Ramos (cell line): ENCODE results near the gene AMPD2.

Experiments used
- in situ Hi-C: fragments of 300-500 bp; cut with MboI; formaldehyde crosslinking; loops from one replicate; pipeline ENCODE4 v1.14.3; 2022; ENCODE audit warnings: low sequenced_read_pairs; ENCODE audit not compliant: unreplicated experiment

The AMPD2 gene

DNA sequence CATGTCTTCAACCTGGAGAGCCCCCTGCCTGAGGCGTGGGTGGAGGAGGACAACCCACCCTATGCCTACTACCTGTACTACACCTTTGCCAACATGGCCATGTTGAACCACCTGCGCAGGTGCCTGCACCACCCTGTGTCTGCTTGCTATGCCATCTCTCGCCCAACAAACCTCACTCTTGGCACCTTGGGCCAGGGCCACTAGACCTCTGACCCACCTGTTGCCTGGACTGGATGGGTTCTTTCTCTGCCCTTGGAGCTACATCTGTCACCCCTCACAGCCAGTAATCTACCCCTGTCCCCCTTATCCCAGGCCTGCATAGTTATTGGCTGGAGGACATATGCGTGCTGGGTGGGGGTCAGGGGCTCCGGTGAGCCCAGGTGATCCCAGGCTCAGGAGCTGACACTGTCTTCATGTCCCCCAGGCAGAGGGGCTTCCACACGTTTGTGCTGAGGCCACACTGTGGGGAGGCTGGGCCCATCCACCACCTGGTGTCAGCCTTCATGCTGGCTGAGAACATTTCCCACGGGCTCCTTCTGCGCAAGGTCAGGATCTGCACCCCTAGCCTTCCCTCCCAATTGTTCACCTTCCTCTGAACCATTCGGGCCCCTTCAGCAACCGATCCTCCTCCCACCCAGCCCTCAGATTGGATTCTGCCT, 9.9 kb downstream of the AMPD2 start:
- in situ Hi-C loops, result loop anchor here (5.0 kb wide), 1 partner anchor 82 kb away; the partner anchor contains the start of gene GNAI3

DNA sequence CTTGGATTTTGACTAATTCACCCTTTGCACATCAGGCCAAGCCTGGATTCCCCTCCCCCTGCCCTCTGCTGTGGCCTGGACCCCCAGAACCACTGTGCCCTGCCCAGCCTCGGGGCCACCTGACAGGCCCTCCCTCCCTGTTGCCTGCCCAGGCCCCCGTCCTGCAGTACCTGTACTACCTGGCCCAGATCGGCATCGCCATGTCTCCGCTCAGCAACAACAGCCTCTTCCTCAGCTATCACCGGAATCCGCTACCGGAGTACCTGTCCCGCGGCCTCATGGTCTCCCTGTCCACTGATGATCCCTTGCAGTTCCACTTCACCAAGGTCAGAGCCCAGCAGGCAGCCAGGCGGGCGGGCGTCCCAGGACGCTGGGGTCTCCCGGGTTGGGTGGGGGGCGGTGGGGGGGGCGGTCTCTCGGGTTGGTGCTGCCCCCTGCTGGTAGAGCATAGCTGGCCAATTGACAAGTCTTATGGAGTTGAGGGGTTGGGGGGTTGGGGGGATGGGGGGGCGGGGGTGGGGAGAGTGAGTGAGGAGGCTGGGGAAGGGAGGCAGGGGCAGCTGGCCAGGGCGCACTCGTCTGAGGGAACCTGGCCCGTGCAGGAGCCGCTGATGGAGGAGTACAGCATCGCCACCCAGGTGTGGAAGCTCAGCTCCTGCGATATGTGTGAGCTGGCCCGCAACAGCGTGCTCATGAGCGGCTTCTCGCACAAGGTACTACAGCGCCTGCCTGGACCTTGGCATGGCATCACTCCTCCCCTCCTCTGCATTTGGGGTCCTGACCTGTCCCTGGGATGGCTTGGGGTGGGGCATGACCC, 10.7 kb downstream of the AMPD2 start:
- in situ Hi-C loops, result no loop called here

DNA sequence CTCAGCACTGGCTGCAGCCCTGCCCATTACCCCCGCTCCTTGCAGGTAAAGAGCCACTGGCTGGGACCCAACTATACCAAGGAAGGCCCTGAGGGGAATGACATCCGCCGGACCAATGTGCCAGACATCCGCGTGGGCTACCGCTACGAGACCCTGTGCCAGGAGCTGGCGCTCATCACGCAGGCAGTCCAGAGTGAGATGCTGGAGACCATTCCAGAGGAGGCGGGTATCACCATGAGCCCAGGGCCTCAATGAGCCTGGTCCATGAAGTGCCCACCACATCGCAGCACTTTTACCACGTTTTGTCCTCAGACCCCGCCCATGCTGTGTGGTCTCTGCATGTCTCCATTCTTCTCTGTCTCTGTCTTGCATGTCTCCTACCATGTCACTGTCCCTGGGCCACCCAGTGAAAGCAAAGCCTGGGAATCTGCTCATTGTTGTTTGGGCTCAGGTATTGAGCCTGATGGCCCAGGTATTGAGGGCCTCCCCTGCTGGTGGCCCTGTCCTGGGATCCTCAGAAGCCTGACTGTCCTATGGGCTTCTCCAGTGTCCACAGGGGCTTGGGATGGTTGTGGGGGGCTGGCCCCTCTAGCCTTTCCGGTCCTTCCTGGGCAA, 11.4 kb downstream of the AMPD2 start:
- in situ Hi-C loops, result no loop called here

DNA sequence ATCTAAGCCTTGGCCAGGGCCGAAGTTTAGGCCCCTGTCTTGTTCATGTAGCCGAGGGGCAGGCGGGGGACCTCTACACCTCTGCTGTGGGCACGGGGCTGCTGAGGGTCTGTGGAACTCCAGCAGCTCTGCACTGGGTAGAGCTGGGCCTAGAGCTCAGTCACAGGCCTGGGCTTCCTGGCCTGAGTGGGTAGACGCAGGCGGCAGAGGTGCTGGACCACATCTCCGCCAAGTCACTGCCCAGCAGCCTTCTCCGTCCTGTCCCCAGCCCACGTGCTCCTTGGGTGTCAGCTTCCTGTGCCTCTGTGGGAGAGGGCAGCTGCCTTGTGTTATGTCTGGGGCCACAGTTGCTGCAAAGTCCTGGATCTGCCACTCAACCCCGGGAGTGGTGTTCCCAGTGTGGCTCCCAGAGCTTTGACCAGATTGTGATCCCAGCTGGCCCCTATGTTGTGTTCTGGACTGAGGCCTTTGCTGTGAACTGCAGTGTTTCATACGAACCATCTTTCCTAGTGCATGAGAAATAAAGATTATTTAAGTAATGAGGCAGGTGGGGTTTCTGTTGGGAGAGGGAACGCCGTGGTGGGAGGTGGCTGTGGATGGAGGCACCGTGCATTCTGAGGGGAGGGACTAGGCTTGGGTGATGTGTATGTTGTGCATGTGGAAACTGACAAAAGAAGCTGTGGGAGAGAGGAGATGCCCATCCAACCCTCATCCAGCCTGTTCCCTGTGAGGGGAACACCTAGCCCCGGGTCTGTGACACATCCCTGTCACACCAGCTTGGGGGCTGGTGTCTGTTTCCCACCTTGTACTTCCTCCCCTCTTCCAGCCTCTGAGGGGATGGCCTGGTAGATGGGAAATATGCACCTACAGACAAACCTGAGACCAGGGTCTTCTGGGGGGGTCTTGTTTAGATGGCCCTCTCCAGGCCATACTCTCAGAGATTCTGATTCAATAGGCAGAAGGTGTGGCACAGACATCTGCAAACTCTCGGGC, 12.2 kb downstream of the AMPD2 start:
- in situ Hi-C loops, result no loop called here

DNA sequence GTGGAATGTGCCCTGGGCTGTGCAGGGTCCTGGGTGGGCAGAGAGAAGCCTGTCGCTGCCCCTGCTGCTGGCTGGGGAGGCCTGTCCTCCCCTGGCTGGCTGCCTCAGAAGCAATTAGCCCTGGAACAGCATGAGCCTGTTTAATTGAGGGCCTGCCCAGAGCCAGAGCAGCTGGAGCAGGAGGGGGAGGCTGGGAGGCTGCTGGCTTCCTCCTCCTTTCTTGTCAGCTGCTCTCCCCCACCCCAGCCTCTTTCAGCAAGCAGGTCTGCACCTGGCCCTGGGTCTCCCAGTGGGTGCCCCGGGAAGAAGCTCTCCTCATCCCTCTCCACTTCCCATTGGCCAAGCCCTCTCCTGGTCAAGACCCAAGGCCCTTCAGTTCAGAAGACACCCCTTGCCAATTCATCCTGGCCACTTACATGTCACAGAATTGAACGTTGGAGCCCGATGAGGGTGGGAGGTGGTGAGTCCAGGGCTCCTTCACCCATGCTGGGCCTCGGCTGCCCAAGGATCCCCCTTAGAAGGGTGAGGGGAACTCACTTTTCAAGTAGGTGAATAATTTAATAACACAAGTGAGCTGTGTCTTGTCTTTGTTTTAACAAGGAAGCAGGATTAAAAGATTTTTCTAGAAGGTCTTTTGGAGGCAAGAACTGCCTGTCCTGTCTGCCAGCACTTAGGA, 13.2 kb downstream of the AMPD2 start:
- in situ Hi-C loops, result no loop called here

DNA sequence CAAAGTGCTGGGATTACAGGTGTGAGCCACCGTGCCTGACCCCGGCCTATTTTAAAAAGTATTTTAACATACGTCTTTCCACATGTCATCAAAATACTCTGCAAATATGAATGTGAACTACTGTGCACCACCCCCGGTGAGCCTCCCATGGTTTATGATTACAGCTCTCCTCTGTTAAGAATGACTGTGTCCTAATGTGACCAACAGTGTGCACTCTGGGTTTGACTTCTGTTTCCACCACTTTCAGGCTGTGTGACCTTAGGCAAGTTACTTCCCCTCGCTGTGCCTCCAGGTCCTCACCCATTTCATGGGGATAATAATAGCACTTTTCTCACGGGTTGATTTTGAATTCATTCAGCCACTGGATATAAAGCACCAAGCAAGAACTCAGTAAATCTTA, 14.7 kb downstream of the AMPD2 start:
- in situ Hi-C loops, result no loop called here

DNA sequence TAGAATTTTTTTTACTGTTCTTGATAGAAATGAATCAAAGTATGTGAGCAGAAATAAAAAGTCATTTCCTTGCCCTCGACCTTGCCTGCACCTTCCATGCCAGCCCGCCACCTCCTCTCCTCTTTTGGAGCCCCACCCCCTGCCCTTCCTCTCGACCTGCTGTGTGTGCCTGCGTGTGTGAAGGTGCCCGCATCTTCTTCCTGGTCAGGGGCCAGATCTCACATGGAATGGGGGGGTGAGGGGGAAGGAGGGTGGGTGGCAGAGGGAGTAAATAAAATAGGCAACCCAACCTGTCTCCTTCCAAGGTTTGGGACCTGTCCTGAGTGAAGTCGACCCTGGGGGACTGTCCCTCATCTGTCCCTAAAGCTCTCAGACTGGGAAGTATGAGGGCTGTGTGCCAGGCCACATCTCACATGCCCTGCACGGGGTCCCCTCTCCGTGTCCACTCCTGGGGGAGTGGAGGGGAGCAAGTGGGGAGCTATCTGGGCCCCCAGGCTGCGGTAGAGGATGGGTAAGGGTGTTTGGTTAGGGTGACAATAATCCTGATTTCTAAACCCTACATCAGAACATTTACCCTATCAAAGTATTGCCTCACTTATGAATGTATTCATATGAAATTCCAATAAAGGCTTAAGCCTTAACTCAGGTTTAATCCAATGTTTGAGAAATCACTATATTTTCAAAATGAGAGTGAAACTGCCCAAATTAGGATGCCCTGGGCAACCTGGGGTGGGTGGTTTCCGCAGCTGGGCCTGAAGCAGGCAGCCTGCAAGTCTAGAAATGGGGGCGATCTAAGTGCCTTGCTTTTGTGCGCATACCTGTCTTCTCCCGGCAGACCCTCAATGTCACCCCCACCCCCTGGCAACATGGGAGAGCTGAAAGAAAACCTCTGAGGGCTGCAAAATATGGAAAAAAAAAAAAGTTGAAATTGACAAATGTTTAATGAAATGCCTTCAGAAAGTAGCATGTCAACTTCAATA, 15.4 kb downstream of the AMPD2 start:
- in situ Hi-C loops, result no loop called here

DNA sequence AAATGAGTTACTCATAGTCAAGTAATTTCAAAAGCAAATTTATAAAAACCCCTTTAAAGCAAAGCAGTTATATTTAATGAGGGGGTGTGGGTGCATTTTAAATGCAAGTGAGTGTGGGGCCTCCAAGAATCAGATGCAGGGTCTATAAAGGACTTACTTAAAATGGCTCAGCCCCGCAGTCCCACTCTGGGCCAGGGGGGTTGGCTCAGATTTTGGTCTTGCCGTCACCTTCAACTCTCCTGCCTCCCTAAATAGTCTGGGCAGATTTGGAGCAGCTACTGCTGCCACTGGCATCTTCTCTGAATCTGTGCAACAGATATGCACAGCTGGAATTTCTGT, 16.2 kb downstream of the AMPD2 start:
- in situ Hi-C loops, result no loop called here

DNA sequence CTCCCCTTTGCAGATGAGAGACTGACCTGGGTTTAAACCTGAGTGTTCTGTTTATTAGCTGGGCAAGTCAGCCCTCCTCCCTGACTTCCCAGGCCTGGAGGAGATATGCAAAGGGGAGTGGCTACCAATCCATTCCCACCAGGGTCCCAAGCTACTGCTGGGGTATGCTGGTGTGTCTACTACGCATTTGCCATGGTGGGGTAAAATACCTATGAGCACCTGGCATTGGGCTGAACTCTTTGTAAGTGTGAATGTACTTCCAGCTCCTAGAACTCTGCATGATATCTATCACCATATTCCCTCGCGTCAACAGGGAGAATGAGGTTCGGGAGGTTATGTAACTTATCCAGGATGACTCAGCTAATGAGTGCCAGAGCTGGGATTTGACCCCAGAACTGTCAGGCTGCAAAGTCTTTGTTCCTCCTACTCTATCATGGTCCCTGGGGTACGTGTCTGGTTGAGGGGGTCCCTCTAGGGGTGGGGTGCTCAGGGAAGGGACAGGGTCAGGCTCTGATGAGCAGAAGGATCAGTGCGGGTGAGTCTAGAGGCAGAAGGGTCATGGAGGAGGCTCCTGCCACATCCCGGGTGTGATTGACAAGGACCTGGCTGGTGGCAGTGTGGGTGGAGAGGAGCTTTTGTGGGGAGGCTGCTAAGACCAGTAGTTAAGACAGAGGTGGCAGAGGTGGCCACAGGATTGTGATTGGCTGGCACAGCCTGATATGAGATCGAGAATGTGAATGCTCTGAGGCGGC, 16.7 kb downstream of the AMPD2 start:
- in situ Hi-C loops, result no loop called here

DNA sequence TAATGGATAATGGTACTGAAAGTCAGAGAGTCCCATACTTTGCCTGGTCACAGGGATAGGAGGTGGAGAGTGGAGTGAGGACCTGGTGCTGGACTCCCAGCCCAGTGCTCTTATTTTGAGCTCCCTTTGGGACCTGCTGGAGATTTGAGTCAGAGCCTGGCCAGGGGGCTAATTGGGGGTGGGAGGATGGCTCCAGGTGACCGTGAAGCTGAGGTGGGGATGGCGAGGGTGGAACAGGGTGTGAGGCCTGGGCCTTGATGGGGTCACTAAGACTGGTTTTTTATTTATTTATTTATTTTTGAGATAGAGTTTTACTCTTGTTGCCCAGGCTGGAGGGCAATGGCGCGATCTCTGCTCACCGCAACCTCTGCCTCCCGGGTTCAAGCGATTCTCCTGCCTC, 17.8 kb downstream of the AMPD2 start:
- in situ Hi-C loops, result no loop called here

DNA sequence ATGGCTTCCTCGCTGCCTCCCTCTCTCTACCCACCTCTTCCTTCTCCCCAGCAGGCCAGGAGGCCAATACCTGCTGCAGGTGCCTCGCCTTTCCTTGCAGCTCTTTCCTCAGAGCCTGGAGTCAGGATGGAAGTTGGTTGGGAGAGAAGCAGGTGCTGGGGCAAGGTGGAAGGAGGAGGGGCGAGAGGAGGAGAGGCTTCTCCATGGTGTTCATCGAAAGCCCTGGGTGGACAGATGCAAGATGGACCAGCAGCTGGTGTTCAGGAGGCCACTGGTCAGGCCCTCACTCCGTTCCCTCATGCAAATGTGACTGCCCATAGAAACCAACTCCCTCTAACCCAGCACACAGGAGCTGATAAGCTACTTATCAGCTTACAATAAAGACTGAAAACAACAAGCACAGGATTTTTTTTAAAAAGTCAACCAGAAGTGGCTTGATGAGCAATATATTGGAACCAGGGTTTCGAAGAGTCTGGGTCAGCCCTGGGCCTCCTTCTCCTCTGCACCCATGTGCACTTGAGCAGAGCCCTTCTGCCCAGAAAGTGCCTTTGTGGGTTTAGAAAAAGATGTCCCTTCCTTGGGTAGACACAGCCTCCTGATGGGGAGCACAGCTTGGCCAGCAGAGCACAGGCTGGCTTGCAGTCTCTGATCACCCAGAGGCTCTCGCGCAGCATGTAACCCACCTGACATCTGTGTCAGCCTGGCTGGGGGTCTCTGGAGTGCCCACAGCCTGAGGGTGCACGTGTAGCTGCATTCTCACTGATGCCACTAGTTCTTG, 19.6 kb downstream of the AMPD2 start:
- in situ Hi-C loops, result no loop called here

DNA sequence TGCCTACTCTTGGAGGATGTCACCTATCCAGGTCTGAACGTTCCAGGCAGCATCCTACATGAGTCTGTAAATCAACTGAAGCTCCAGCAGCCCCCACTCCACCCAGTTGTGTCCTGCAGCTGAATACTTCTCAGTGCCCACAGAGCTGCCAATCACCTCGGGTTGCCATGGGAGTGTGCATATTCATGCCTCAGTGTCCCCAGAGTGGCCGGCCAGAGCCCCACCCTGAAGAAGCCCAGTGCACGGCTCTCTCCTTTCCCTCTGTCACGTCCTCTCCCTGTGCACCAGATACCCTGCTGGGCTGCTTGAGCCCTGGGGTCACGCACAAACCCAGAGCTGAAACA, 20.2 kb downstream of the AMPD2 start:
- in situ Hi-C loops, result loop anchor here (5.0 kb wide), 2 partner anchors 132 to 347 kb away; no protein-coding TSS in a partner anchor

DNA sequence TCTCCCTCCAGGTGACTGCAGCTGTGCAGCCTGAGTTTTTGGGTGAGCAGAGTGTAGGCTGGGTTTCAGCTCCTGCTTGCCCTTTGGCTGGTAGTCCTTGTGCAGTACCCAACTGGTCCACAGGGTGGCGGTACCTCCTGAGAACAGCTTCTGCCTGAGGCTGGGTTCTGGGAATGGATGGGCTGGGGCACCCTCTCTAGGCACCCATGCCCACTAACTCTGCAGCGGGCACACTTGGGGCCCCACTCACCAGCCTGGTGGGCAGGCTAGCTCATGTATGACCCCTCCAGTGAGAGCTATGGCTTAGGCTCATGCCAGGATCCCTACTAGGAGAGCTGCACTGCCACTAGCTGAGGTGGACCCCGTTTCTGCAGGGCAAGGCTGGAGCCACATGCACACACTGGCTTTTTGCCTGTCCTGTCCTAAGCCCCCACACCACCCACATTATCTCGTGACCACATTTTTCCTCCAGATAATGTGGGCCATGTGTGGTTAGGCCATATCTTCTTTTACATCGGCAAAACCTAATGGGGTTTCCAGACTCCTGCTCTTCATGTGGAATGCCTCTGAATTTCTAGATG, 20.7 kb downstream of the AMPD2 start:
- in situ Hi-C loops, result loop anchor here (5.0 kb wide), 2 partner anchors 132 to 347 kb away; no protein-coding TSS in a partner anchor

DNA sequence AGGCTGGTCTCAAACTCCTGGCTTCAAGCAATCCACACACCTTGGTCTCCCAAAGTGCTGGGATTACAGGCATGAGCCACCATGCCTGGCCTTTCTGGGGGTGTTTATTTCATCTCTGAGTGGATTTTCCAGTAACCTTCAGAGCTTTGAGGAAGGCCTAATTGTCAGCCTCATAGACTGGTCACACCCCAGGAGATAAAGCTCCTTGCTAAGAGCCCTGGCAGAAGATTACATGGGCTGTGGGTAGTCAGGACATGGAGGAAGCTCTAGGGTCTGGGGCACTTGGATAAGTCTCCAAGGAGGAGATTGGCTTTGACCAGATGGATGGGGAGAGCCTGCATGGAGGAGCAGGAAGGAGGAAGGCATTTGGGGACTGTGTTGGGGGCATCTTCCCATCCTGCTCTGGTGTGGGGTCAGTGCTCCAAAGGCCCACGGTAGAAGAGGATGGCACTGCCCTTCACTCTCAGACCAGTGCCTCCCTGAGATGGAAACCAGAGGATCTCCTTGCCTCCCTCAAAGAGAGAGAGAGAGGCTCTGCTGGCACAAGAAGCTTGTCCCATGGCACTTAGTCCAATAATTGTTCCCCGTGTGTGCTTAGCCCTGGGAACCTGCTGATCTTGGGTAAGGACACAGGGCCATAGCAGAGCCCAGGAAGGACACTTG, 21.6 kb downstream of the AMPD2 start:
- in situ Hi-C loops, result loop anchor here (5.0 kb wide), 2 partner anchors 131 to 346 kb away; no protein-coding TSS in a partner anchor

DNA sequence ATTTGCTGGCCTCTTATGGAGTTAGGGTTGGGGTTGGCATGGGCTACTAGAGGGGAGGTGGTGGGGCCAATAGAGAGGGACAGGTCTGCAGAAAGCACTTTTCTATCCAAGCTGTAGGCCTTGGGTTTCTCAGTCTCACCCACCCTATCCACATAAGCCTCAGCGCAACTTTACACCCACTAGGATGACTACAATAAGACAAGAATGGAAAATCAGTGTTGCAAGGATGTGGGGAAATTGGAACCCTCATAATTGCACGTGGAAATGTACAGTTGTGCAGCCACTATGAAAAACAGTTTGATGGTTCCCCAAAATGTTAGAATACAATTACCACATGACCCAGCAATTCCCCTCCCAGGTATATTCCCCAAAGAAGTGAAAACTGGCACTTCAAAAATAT, 22.2 kb downstream of the AMPD2 start:
- in situ Hi-C loops, result loop anchor here (5.0 kb wide), 2 partner anchors 130 to 345 kb away; no protein-coding TSS in a partner anchor

DNA sequence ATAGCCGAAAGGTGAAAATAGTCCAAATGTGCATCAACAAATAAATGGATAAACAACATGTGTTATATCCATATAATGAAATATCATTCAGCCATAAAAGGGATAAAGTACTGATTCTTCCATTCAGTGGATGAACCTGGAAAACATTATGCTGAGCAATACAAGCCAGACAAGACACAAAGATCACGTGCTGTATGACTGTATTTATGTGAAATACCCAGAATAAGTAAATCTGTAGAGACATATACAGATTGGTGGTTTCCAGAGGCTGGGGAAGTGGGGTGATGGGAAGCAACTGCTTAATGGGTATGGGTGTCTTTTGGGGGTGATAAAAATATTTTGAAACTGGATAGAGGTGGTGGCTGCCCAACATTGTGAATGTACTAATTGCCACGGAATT, 23.0 kb downstream of the AMPD2 start:
- in situ Hi-C loops, result loop anchor here (5.0 kb wide), 2 partner anchors 130 to 345 kb away; no protein-coding TSS in a partner anchor
